HepG2 (cell line): ENCODE data around the gene SERPINA3. TPM values are rescaled to one million over a fixed set of nuclear protein-coding genes. Genes with fewer than 3 reads are reported as not detected.

Experiments used
- DMAP1 ChIP-seq: IDR thresholded peaks from 2 replicates; pipeline ENCODE4 v1.6.1; 2016
- GABPB1 ChIP-seq: IDR thresholded peaks from 2 replicates; pipeline ENCODE4 v1.6.1; 2016; ENCODE audit warnings: mild to moderate bottlenecking, missing genetic modification reagents, moderate library complexity, missing compliant biosample characterization
- KLF6 ChIP-seq: IDR thresholded peaks from 2 replicates; pipeline ENCODE4 v1.8.0; 2016; ENCODE audit warnings: missing biosample characterization, missing genetic modification reagents
- MAFK ChIP-seq, 2 experiments: IDR thresholded peaks in 1 of 2; conservative IDR thresholded peaks in 1 of 2; 2 replicates each; pipeline ENCODE4 v1.6.1; 2011; ENCODE audit warnings: improper control_type of control experiment in 2 of 2, low read length in 2 of 2
- MAZ ChIP-seq, 2 experiments: sonication (generic) in 1 of 2; formaldehyde crosslinking in 1 of 2; IDR thresholded peaks; 2 replicates each; pipeline versions ENCODE4 v1.5.0 to v1.6.1; 2012 to 2020; ENCODE audit warnings: low read depth in 2 of 2, mild to moderate bottlenecking in 2 of 2, borderline replicate concordance in 1 of 2, improper control_type of control experiment in 1 of 2, low read length in 1 of 2, missing genetic modification reagents in 1 of 2, moderate library complexity in 1 of 2
- MBD4 ChIP-seq: IDR thresholded peaks from 2 replicates; pipeline ENCODE4 v1.6.1; 2012; ENCODE audit warnings: low read length, inconsistent platforms, borderline replicate concordance
- MIER3 ChIP-seq: IDR thresholded peaks from 2 replicates; pipeline ENCODE4 v1.6.1; 2016; ENCODE audit warnings: missing compliant biosample characterization, borderline replicate concordance
- NCOA1 ChIP-seq: sonication (generic); formaldehyde crosslinking; IDR thresholded peaks from 2 replicates; pipeline ENCODE4 v1.9.0; 2021; ENCODE audit warnings: missing genetic modification reagents
- PHB2 ChIP-seq: fragments of 450-650 bp; IDR thresholded peaks from 2 replicates; pipeline ENCODE4 v1.6.1; 2018; ENCODE audit not compliant: partially characterized antibody
- RELA ChIP-seq: sonication (generic); formaldehyde crosslinking; IDR thresholded peaks from 2 replicates; pipeline ENCODE4 v1.4.0; 2020; ENCODE audit warnings: missing genetic modification reagents
- SMAD3 ChIP-seq: sonication (generic); formaldehyde crosslinking; IDR thresholded peaks from 2 replicates; pipeline ENCODE4 v1.4.0; 2020; ENCODE audit warnings: missing genetic modification reagents
- SP2 ChIP-seq: sonication (generic); formaldehyde crosslinking; IDR thresholded peaks from 2 replicates; pipeline ENCODE4 v1.5.1; 2020; ENCODE audit warnings: mild to moderate bottlenecking, missing genetic modification reagents
- SSRP1 ChIP-seq: IDR thresholded peaks from 2 replicates; pipeline ENCODE4 v1.6.1; 2016; ENCODE audit warnings: control low read depth
- STAT5B ChIP-seq: sonication (generic); formaldehyde crosslinking; IDR thresholded peaks from 2 replicates; pipeline ENCODE4 v1.4.0; 2020; ENCODE audit warnings: missing genetic modification reagents
- THYN1 ChIP-seq: sonication (generic); formaldehyde crosslinking; IDR thresholded peaks from 2 replicates; pipeline ENCODE4 v1.8.1; 2023; ENCODE audit warnings: low read depth, mild to moderate bottlenecking, moderate library complexity, missing genetic modification reagents, borderline replicate concordance
- YEATS2 ChIP-seq: sonication (generic); formaldehyde crosslinking; IDR thresholded peaks from 2 replicates; pipeline ENCODE4 v1.4.0; 2020; ENCODE audit warnings: missing genetic modification reagents, borderline replicate concordance
- ZMYM4 ChIP-seq: sonication (generic); formaldehyde crosslinking; IDR thresholded peaks from 2 replicates; pipeline ENCODE4 v1.8.1; 2023; ENCODE audit warnings: mild to moderate bottlenecking, missing genetic modification reagents
- ZNF3 ChIP-seq: IDR thresholded peaks from 2 replicates; pipeline ENCODE4 v1.7.0; 2017; ENCODE audit warnings: inconsistent platforms
- ZNF350 ChIP-seq: sonication (generic); formaldehyde crosslinking; IDR thresholded peaks from 2 replicates; pipeline ENCODE4 v1.4.0; 2020; ENCODE audit warnings: mild to moderate bottlenecking, low read depth, missing genetic modification reagents, borderline replicate concordance
- ZNF451 ChIP-seq: sonication (generic); formaldehyde crosslinking; IDR thresholded peaks from 2 replicates; pipeline ENCODE4 v1.5.0; 2020; ENCODE audit warnings: mild to moderate bottlenecking, missing genetic modification reagents
- ZNF557 ChIP-seq: sonication (generic); formaldehyde crosslinking; IDR thresholded peaks from 2 replicates; pipeline ENCODE4 v1.4.0; 2020; ENCODE audit warnings: missing genetic modification reagents
- ZNF569 ChIP-seq: sonication (generic); formaldehyde crosslinking; IDR thresholded peaks from 2 replicates; pipeline ENCODE4 v1.5.0; 2020; ENCODE audit warnings: mild to moderate bottlenecking, missing genetic modification reagents, moderate library complexity, borderline replicate concordance
- ZNF839 ChIP-seq: sonication (generic); formaldehyde crosslinking; IDR thresholded peaks from 2 replicates; pipeline ENCODE4 v1.4.0; 2020; ENCODE audit warnings: missing genetic modification reagents, mild to moderate bottlenecking, borderline replicate concordance
- polyA plus RNA-seq, 8 experiments: library from polyadenylated mRNA; depleted of rRNA in 3 of 8; stranded (reverse) in 7 of 8; unstranded in 1 of 8; fragments of >200 nt; fragmentation: Illumina TruSeq in 4 of 8; extraction: Trizol in 4 of 8; gene quantifications; 2 replicates each; pipeline versions ENCODE4 v1.2.1 to v1.2.3, GENCODE V29; 2011 to 2016; ENCODE audit warnings: low read depth in 4 of 8, missing spikeins in 1 of 8, mixed read lengths in 1 of 8; ENCODE audit not compliant: insufficient read depth in 1 of 8
- total RNA-seq, 5 experiments: library from RNA; depleted of rRNA; stranded (reverse); fragments of >200 nt; fragmentation: Illumina TruSeq; extraction: Trizol; gene quantifications; 2 replicates each; pipeline ENCODE4 v1.2.3, GENCODE V29; 2016; ENCODE audit warnings: low read depth in 1 of 5
- TF ChIP-seq, protein P1 (sequence below): sonication (generic); formaldehyde crosslinking; IDR thresholded peaks from 2 replicates; pipeline ENCODE4 v1.5.1; 2020; ENCODE audit warnings: mild to moderate bottlenecking, missing genetic modification reagents, moderate library complexity
- TF ChIP-seq, protein P2 (sequence below): sonication (generic); formaldehyde crosslinking; IDR thresholded peaks from 2 replicates; pipeline ENCODE4 v1.4.0; 2020; ENCODE audit warnings: mild to moderate bottlenecking, missing genetic modification reagents
- TF ChIP-seq, protein P3 (sequence below): sonication (generic); formaldehyde crosslinking; conservative IDR thresholded peaks from 2 replicates; pipeline ENCODE4 v1.8.1; 2023; ENCODE audit warnings: missing genetic modification reagents

The SERPINA3 gene
- total and polyA plus RNA-seq, 2 of the 13 experiments (the other 11 are each of a cell fraction or from before 2014, with no cell fraction given): 825 to 2,200 TPM

- no peak for TF ChIP-seq ZNF350 (CRISPR knock-in tag)
- no peak for TF ChIP-seq SP2 (CRISPR knock-in tag)
- no peak for TF ChIP-seq MAFK (conservative IDR thresholded peaks at IDR 0.05 in 1 of 2, IDR thresholded peaks at IDR 0.05 in 1 of 2; ENCODE audit: low read length in 2 of 2)
- peak; percentile 75 for TF ChIP-seq SMAD3 (CRISPR knock-in tag)
- no peak for TF ChIP-seq RELA (CRISPR knock-in tag)
- TF ChIP-seq ZNF3 (CRISPR knock-in tag): no peak
- 0 out of 2 replicates have a peak, but pooled peaks have one; percentile 42 for TF ChIP-seq ZNF557 (CRISPR knock-in tag)
- TF ChIP-seq, protein P1, sequence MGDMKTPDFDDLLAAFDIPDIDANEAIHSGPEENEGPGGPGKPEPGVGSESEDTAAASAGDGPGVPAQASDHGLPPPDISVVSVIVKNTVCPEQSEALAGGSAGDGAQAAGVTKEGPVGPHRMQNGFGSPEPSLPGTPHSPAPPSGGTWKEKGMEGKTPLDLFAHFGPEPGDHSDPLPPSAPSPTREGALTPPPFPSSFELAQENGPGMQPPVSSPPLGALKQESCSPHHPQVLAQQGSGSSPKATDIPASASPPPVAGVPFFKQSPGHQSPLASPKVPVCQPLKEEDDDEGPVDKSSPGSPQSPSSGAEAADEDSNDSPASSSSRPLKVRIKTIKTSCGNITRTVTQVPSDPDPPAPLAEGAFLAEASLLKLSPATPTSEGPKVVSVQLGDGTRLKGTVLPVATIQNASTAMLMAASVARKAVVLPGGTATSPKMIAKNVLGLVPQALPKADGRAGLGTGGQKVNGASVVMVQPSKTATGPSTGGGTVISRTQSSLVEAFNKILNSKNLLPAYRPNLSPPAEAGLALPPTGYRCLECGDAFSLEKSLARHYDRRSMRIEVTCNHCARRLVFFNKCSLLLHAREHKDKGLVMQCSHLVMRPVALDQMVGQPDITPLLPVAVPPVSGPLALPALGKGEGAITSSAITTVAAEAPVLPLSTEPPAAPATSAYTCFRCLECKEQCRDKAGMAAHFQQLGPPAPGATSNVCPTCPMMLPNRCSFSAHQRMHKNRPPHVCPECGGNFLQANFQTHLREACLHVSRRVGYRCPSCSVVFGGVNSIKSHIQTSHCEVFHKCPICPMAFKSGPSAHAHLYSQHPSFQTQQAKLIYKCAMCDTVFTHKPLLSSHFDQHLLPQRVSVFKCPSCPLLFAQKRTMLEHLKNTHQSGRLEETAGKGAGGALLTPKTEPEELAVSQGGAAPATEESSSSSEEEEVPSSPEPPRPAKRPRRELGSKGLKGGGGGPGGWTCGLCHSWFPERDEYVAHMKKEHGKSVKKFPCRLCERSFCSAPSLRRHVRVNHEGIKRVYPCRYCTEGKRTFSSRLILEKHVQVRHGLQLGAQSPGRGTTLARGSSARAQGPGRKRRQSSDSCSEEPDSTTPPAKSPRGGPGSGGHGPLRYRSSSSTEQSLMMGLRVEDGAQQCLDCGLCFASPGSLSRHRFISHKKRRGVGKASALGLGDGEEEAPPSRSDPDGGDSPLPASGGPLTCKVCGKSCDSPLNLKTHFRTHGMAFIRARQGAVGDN: no peak
- TF ChIP-seq SSRP1 (CRISPR knock-in tag): peak; percentile 70; the same call in 1 of the 2 replicates
- no peak for TF ChIP-seq MIER3 (CRISPR knock-in tag)
- no peak for TF ChIP-seq THYN1 (CRISPR knock-in tag)
- TF ChIP-seq NCOA1 (CRISPR knock-in tag): no peak
- TF ChIP-seq ZMYM4 (CRISPR knock-in tag): no peak
- no peak for TF ChIP-seq DMAP1 (CRISPR knock-in tag)
- TF ChIP-seq GABPB1 (CRISPR knock-in tag): no peak
- no peak for TF ChIP-seq YEATS2
- no peak for TF ChIP-seq MBD4
- no peak for TF ChIP-seq ZNF451 (CRISPR knock-in tag)
- no peak for TF ChIP-seq ZNF569
- TF ChIP-seq, protein P2, sequence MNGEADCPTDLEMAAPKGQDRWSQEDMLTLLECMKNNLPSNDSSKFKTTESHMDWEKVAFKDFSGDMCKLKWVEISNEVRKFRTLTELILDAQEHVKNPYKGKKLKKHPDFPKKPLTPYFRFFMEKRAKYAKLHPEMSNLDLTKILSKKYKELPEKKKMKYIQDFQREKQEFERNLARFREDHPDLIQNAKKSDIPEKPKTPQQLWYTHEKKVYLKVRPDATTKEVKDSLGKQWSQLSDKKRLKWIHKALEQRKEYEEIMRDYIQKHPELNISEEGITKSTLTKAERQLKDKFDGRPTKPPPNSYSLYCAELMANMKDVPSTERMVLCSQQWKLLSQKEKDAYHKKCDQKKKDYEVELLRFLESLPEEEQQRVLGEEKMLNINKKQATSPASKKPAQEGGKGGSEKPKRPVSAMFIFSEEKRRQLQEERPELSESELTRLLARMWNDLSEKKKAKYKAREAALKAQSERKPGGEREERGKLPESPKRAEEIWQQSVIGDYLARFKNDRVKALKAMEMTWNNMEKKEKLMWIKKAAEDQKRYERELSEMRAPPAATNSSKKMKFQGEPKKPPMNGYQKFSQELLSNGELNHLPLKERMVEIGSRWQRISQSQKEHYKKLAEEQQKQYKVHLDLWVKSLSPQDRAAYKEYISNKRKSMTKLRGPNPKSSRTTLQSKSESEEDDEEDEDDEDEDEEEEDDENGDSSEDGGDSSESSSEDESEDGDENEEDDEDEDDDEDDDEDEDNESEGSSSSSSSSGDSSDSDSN (CRISPR knock-in tag): no peak
- no peak for TF ChIP-seq MAZ (IDR thresholded peaks at IDR 0.05; ENCODE audit: borderline replicate concordance, low read depth, low read length)
- no peak for TF ChIP-seq MAZ (CRISPR knock-in tag; IDR thresholded peaks at IDR 0.05; ENCODE audit: low read depth)
- peak; percentile 41; the same call in 1 of the 2 replicates for TF ChIP-seq KLF6
- TF ChIP-seq, protein P3, sequence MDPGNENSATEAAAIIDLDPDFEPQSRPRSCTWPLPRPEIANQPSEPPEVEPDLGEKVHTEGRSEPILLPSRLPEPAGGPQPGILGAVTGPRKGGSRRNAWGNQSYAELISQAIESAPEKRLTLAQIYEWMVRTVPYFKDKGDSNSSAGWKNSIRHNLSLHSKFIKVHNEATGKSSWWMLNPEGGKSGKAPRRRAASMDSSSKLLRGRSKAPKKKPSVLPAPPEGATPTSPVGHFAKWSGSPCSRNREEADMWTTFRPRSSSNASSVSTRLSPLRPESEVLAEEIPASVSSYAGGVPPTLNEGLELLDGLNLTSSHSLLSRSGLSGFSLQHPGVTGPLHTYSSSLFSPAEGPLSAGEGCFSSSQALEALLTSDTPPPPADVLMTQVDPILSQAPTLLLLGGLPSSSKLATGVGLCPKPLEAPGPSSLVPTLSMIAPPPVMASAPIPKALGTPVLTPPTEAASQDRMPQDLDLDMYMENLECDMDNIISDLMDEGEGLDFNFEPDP (CRISPR knock-in tag): no peak
- no peak for TF ChIP-seq STAT5B
- no peak for TF ChIP-seq ZNF839 (CRISPR knock-in tag)
- no peak for TF ChIP-seq PHB2
Observed at GRCh38 chr14:94612174-94612573, at the start of gene SERPINA3 (continued).
